NT2/D1 (cell line): ENCODE measurements around the gene IMMT.

ENCODE experiments used
- DNase-seq: peaks from one replicate; pipeline ENCODE4 v3.0.0-alpha.2; 2011; ENCODE audit warnings: low read depth, low spot score
- H3K27me3 ChIP-seq: 2 replicates; pipeline ENCODE4 v1.6.0; 2011; ENCODE audit warnings: mild to moderate bottlenecking; ENCODE audit not compliant: insufficient read length, insufficient read depth
- H3K36me3 ChIP-seq: 2 replicates; pipeline ENCODE4 v1.6.1; 2011; ENCODE audit warnings: mild to moderate bottlenecking, low read length, mixed read lengths; ENCODE audit not compliant: insufficient read depth, insufficient read length
- H3K4me1 ChIP-seq: 2 replicates; pipeline ENCODE4 v1.5.1; 2011; ENCODE audit not compliant: insufficient read depth, insufficient read length
- H3K4me3 ChIP-seq: 2 replicates; pipeline ENCODE4 v1.5.1; 2011; ENCODE audit warnings: low read depth; ENCODE audit not compliant: insufficient read length
- H3K9ac ChIP-seq: 2 replicates; pipeline ENCODE4 v1.6.0; 2011; ENCODE audit warnings: low read depth; ENCODE audit not compliant: insufficient read length
- H3K9me3 ChIP-seq: 2 replicates; pipeline ENCODE4 v1.5.1; 2011; ENCODE audit warnings: mild to moderate bottlenecking, low read length; ENCODE audit not compliant: insufficient read depth
- SUZ12 ChIP-seq: IDR thresholded peaks from 2 replicates; pipeline ENCODE4 v1.6.1; 2011; ENCODE audit not compliant: insufficient read length, insufficient read depth; ENCODE audit errors: extremely low read depth
- YY1 ChIP-seq: IDR thresholded peaks from 2 replicates; pipeline ENCODE4 v1.6.1; 2011; ENCODE audit not compliant: insufficient read length, insufficient read depth
- ZNF274 ChIP-seq: IDR thresholded peaks from 2 replicates; pipeline ENCODE4 v1.6.1; 2011; ENCODE audit warnings: mild to moderate bottlenecking, low read depth, low read length

Gene IMMT

GRCh38 chr2:86225581-86225980 lies 30.3 kb upstream of the IMMT start:
- H3K4me1 ChIP-seq = peaks cover 12% of the 10 kb centered on the region
- TF ChIP-seq SUZ12 (no peak), YY1 (no peak), ZNF274 (no peak)
- no peak overlapping the region for H3K9ac ChIP-seq

DNA sequence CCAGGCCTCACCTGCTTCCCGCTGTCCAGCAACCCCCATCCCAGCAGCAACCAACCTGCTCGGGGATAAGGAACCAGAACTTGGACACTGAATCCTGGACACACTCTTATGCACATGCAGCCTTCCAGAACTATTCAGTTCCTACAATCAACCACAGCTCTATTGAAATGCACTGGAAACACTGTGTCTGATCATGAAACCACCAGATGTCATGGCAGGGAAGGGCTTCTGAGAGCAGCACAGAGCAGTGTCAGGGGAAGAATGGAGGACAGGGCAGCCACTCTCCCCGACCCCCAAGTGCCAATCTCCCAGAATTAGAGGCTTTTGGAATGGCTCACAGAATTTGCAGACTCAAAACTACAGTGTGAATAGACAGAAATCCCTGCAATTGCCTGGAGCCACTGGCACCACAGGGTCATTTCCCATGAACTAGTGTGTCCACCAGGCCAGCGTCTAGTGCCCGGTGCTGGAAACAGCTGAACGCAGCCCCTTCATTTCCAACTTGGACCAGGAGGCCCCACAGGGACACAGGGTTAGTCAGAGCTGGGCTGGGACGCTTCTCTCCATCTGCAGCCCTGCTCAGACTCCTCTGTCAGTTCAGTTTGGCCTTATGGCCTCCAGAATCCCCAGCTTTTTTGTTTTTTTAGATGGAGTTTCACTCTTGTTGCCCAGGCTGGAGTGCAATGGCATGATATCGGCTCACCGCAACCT lies 29.5 kb upstream of the IMMT start:
- H3K9me3 ChIP-seq = no peaks in the 10 kb centered on the region
- no peak for TF ChIP-seq YY1
- no peak for TF ChIP-seq ZNF274
- no peak for TF ChIP-seq SUZ12
- no peak overlapping the region for H3K4me3 ChIP-seq
- no peak overlapping the region for H3K9ac ChIP-seq
- no peaks in the 10 kb centered on the region for H3K36me3 ChIP-seq
- peaks cover 12% of the 10 kb centered on the region for H3K4me1 ChIP-seq
- no peak for DNase-seq
- no peaks in the 10 kb centered on the region for H3K27me3 ChIP-seq

More at GRCh38 chr2:86225581-86225980, 30.3 kb upstream of the IMMT start:
- H3K27me3 ChIP-seq = no peaks in the 10 kb centered on the region
- no peak overlapping the region for H3K4me3 ChIP-seq
- H3K9me3 ChIP-seq = no peaks in the 10 kb centered on the region
- no peaks in the 10 kb centered on the region for H3K36me3 ChIP-seq
- DNase-seq = no peak

DNA sequence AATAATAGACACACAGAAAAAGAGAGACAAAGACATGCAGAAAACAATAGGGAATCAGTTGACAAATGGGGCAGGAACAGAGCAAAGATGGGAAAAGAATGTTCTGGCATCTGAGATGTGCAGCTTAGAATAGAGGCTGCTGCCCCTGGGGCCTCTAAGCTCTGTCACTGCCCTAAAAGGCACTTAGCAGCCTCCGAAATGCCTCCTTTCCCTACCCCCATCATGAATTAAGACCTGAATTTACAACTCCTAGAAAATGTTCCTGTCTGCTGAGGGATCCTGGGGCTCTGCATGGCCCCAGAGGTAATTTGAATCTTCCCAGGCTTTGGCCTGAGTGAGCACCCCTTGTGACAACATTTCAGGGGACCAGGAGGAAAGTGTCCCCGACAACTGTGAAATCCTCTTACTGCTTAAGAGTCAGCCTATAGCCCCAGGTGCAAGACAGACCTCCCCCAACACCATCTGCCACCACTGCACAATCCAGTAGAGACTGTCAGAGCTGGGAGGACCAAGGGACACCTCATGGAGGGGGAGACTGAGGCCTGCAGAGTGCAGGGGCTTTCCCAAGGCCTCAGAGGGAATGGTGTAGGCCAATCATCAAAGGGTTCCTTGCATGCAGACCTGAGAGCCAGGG lies 28.8 kb upstream of the IMMT start:
- H3K4me3 ChIP-seq = no peak overlapping the region
- no peaks in the 10 kb centered on the region for H3K27me3 ChIP-seq
- H3K36me3 ChIP-seq = no peaks in the 10 kb centered on the region
- H3K9ac ChIP-seq = no peak overlapping the region
- DNase-seq = no peak
- no peaks in the 10 kb centered on the region for H3K9me3 ChIP-seq
- H3K4me1 ChIP-seq = peaks cover 12% of the 10 kb centered on the region
- TF ChIP-seq YY1 (no peak), ZNF274 (no peak), SUZ12 (no peak)

- H3K4me1 ChIP-seq = peaks cover 12% of the 10 kb centered on the region
These were observed 28.1 kb upstream of the IMMT start for GRCh38 chr2:86223140-86223926.

DNA sequence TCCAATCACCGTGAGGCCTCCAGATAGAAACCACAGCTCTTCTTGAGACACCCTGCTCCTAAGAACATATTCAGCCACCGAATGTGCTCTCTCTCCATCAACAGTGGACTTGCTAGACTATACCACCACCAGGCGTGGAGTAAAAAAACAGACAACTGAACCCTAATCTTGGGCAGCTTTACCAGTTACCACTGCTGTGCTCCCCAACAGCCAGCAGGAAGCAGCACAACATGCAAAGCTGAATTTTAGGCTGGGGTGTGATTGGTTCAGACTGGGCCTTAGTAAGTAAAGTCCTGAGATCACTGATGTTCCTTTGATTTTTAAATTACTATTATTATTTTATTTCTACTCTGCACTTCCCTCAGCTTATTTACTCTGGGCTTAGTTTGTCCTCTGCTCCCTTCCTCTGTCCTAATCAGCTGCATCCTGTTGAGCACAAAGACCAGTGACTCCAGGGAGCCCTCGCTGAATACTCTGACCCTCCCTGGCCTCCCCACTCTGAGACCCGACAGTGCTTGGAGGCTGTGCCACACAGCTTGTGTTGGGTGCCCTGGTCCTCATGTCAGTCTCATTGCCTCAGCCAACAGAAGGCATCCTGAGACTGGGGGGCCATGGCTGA lies 25.9 kb upstream of the IMMT start:
- Histone ChIP-seq H3K36me3 (no peaks in the 10 kb centered on the region), H3K4me3 (no peak overlapping the region), H3K9me3 (no peaks in the 10 kb centered on the region), H3K27me3 (no peaks in the 10 kb centered on the region), H3K4me1 (peaks cover 12% of the 10 kb centered on the region), H3K9ac (no peak overlapping the region)
- TF ChIP-seq ZNF274 (no peak), SUZ12 (no peak), YY1 (no peak)
- DNase-seq = peak; percentile 50

More at GRCh38 chr2:86223140-86223926, 28.1 kb upstream of the IMMT start:
- Histone ChIP-seq H3K27me3 (no peaks in the 10 kb centered on the region), H3K9me3 (no peaks in the 10 kb centered on the region), H3K4me3 (no peak overlapping the region), H3K9ac (no peak overlapping the region), H3K36me3 (no peaks in the 10 kb centered on the region)
- DNase-seq = no peak
- TF ChIP-seq ZNF274 = no peak
- no peak for TF ChIP-seq YY1
- TF ChIP-seq SUZ12 = no peak

GRCh38 chr2:86219896-86220295 lies 24.6 kb upstream of the IMMT start:
- Histone ChIP-seq H3K36me3 (no peaks in the 10 kb centered on the region), H3K4me3 (no peak overlapping the region), H3K4me1 (peaks cover 12% of the 10 kb centered on the region), H3K27me3 (no peaks in the 10 kb centered on the region), H3K9ac (no peak overlapping the region), H3K9me3 (no peaks in the 10 kb centered on the region)
- TF ChIP-seq YY1 = no peak
- TF ChIP-seq SUZ12 = no peak
- no peak for TF ChIP-seq ZNF274
- DNase-seq = no peak

DNA sequence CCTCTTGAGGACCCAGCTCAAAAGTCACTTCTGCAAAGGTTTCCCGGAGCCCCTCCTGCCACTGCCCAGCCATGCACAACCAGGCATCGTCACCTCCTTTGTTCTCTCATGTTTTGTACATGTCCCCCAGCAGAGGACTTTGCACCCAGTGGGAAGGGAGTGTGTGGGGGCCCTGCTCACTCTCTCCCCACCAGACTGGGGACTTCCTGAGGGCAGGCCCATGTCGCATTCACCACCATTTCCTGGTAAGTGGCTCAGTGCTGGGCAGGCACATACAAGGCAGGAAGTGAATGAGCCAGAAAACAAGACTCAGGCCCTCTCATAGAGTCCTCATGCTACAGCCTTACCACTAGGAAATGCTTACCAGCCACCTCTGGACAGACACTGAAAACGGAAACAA lies 22.9 kb upstream of the IMMT start:
- Histone ChIP-seq H3K36me3 (peaks cover 6% of the 10 kb centered on the region), H3K9ac (no peak overlapping the region), H3K4me3 (no peak overlapping the region), H3K27me3 (no peaks in the 10 kb centered on the region), H3K4me1 (peaks cover 7% of the 10 kb centered on the region), H3K9me3 (no peaks in the 10 kb centered on the region)
- DNase-seq = no peak
- TF ChIP-seq ZNF274 = no peak
- TF ChIP-seq SUZ12 = no peak
- no peak for TF ChIP-seq YY1
